Astrocyte of the cerebellum (primary cell): ENCODE results near the gene LGALS1.

Experiments used
- DNase-seq: peaks from one replicate; pipeline ENCODE4 v3.0.0-alpha.2; 2011; ENCODE audit warnings: low read depth
- H3K4me3 ChIP-seq: 2 replicates; pipeline ENCODE4 v1.5.1; 2011; ENCODE audit warnings: mild to moderate bottlenecking, low read depth, low read length, moderate library complexity
- CTCF ChIP-seq: IDR thresholded peaks from 2 replicates; pipeline ENCODE4 v1.5.1; 2012; ENCODE audit warnings: low read length, low read depth, moderate library complexity, mild to moderate bottlenecking; ENCODE audit errors: missing control alignments
- in situ Hi-C: cut with HindIII; loops from 2 replicates; pipeline ENCODE4 v1.10.0; 2017; ENCODE audit warnings: low sequenced_read_pairs

The LGALS1 gene

GRCh38 chr22:37662039-37662438 lies 13.4 kb upstream of the LGALS1 start:
- in situ Hi-C loops = no loop called here
- no peak overlapping the region for H3K4me3 ChIP-seq
- DNase-seq = no peak
- no peak for TF ChIP-seq CTCF

GRCh38 chr22:37663521-37664140 lies 11.8 kb upstream of the LGALS1 start:
- DNase-seq = no peak
- no peak for TF ChIP-seq CTCF
- H3K4me3 ChIP-seq = no peak overlapping the region
- in situ Hi-C loops = no loop called here

GRCh38 chr22:37664249-37665101 lies 11.0 kb upstream of the LGALS1 start:
- no peak for TF ChIP-seq CTCF
- in situ Hi-C loops = no loop called here
- no peak overlapping the region for H3K4me3 ChIP-seq
- no peak for DNase-seq

GRCh38 chr22:37665487-37665886 lies 9.9 kb upstream of the LGALS1 start:
- TF ChIP-seq CTCF = no peak
- DNase-seq = no peak
- H3K4me3 ChIP-seq = no peak overlapping the region
- in situ Hi-C loops = no loop called here

- no peak for DNase-seq
- in situ Hi-C loops = no loop called here
- TF ChIP-seq CTCF = no peak
Measured at GRCh38 chr22:37669586-37669985, 5.8 kb upstream of the LGALS1 start.

GRCh38 chr22:37672206-37672919 lies 3.1 kb upstream of the LGALS1 start:
- DNase-seq = no peak
- H3K4me3 ChIP-seq = no peak overlapping the region
- in situ Hi-C loops = no loop called here
- no peak for TF ChIP-seq CTCF

More at GRCh38 chr22:37669586-37669985, 5.8 kb upstream of the LGALS1 start:
- H3K4me3 ChIP-seq = no peak overlapping the region
